ENCODE results near the gene GPR171.

GRCh38 chr3:151165226-151165625, 37.8 kb downstream of the GPR171 start:
- TF ChIP-seq CTCF (IDR thresholded peaks at IDR 0.05) (no peak), POLR2A (IDR thresholded peaks at IDR 0.05) (no peak)

Measured in Peyer's patch (tissue), 4 donors.